GM10248 (cell line): ENCODE results near the gene ALG12.

Experiments used
- CTCF ChIA-PET: fragments of 300-600 bp; sonication (Branson Sonifier 250); formaldehyde crosslinking; extraction: SDS; loops from one replicate; lab custom pipeline; 2021; ENCODE audit warnings: antibody characterized with exemption; lab: Yijun Ruan, JAX
- POLR2A ChIA-PET: fragments of 350-650 bp; sonication (Branson Sonifier 250); formaldehyde crosslinking; extraction: SDS; loops from one replicate; lab custom pipeline; 2020; ENCODE audit warnings: antibody characterized with exemption; lab: Yijun Ruan, JAX
- DNase-seq: peaks from one replicate; pipeline ENCODE4 v3.0.0; 2012; ENCODE audit errors: extremely low spot score
- TF ChIP-seq, protein P1 (sequence below): IDR thresholded peaks from 2 replicates; pipeline ENCODE4 v1.5.1; 2012; ENCODE audit warnings: mild to moderate bottlenecking, low read depth; ENCODE audit errors: extremely low read depth, missing control alignments, control extremely low read depth

ALG12 gene

GRCh38 chr22:49957826-49958365 is 39.7 kb upstream of the ALG12 start:
- ChIA-PET POLR2A (no interaction called here), CTCF (interaction anchor here (0.9 to 3.0 kb wide), 3 partner anchors 11 to 73 kb away, joined by 3 to 9 read pairs (median 7); no protein-coding TSS in a partner anchor)
- no peak for DNase-seq
- TF ChIP-seq, protein P1, sequence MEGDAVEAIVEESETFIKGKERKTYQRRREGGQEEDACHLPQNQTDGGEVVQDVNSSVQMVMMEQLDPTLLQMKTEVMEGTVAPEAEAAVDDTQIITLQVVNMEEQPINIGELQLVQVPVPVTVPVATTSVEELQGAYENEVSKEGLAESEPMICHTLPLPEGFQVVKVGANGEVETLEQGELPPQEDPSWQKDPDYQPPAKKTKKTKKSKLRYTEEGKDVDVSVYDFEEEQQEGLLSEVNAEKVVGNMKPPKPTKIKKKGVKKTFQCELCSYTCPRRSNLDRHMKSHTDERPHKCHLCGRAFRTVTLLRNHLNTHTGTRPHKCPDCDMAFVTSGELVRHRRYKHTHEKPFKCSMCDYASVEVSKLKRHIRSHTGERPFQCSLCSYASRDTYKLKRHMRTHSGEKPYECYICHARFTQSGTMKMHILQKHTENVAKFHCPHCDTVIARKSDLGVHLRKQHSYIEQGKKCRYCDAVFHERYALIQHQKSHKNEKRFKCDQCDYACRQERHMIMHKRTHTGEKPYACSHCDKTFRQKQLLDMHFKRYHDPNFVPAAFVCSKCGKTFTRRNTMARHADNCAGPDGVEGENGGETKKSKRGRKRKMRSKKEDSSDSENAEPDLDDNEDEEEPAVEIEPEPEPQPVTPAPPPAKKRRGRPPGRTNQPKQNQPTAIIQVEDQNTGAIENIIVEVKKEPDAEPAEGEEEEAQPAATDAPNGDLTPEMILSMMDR: no peak

GRCh38 chr22:49956914-49957825 is 38.9 kb upstream of the ALG12 start:
- no peak for DNase-seq
- TF ChIP-seq, protein P1: no peak
- POLR2A ChIA-PET: no interaction called here
- CTCF ChIA-PET: interaction anchor here (0.9 to 3.0 kb wide), 3 partner anchors 10 to 73 kb away, joined by 3 to 9 read pairs (median 4); no protein-coding TSS in a partner anchor

- POLR2A ChIA-PET: no interaction called here
- CTCF ChIA-PET: interaction anchor here (1.7 to 3.0 kb wide), 3 partner anchors 10 to 26 kb away, joined by 4 to 12 read pairs (median 9); no protein-coding TSS in a partner anchor
- no peak for DNase-seq
- TF ChIP-seq, protein P1: no peak
Measured at GRCh38 chr22:49956418-49956770, 38.2 kb upstream of the ALG12 start.

- no peak for DNase-seq
- TF ChIP-seq, protein P1: no peak
- ChIA-PET CTCF (interaction anchor here (1.0 to 3.0 kb wide), 4 partner anchors 9 to 25 kb away, joined by 3 to 12 read pairs (median 6); no protein-coding TSS in a partner anchor), POLR2A (no interaction called here)
Measured at GRCh38 chr22:49955581-49956417, 37.6 kb upstream of the ALG12 start.

GRCh38 chr22:49954991-49955580 is 36.8 kb upstream of the ALG12 start:
- ChIA-PET POLR2A (no interaction called here), CTCF (interaction anchor here (1.0 to 3.0 kb wide), 4 partner anchors 8 to 25 kb away, joined by 3 to 12 read pairs (median 6); no protein-coding TSS in a partner anchor)
- DNase-seq: no peak
- TF ChIP-seq, protein P1: no peak

GRCh38 chr22:49954354-49954753 is 36.1 kb upstream of the ALG12 start:
- TF ChIP-seq, protein P1: no peak
- DNase-seq: no peak
- POLR2A ChIA-PET: no interaction called here
- CTCF ChIA-PET: interaction anchor here (2.8 kb wide), 1 partner anchor 24 kb away, joined by 12 read pairs; no protein-coding TSS in a partner anchor
